ENCODE data around the gene RHOF.

RHOF gene

GRCh38 chr12:121733849-121734248 lies 59.6 kb downstream of the RHOF start:
- TF ChIP-seq, protein P1, sequence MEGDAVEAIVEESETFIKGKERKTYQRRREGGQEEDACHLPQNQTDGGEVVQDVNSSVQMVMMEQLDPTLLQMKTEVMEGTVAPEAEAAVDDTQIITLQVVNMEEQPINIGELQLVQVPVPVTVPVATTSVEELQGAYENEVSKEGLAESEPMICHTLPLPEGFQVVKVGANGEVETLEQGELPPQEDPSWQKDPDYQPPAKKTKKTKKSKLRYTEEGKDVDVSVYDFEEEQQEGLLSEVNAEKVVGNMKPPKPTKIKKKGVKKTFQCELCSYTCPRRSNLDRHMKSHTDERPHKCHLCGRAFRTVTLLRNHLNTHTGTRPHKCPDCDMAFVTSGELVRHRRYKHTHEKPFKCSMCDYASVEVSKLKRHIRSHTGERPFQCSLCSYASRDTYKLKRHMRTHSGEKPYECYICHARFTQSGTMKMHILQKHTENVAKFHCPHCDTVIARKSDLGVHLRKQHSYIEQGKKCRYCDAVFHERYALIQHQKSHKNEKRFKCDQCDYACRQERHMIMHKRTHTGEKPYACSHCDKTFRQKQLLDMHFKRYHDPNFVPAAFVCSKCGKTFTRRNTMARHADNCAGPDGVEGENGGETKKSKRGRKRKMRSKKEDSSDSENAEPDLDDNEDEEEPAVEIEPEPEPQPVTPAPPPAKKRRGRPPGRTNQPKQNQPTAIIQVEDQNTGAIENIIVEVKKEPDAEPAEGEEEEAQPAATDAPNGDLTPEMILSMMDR (IDR thresholded peaks at IDR 0.05; ENCODE audit: insufficient read depth, low read length, poor library complexity, severe bottlenecking): no peak
- no peak for DNase-seq (ENCODE audit: extremely low read depth, insufficient read length)
- Histone ChIP-seq H3K27me3 (replicated peaks; ENCODE audit: control insufficient read depth, insufficient read depth, low read length) (no peaks in the 10 kb centered on the region), H3K36me3 (ENCODE audit: control insufficient read depth, insufficient read depth, low read length) (no peaks in the 10 kb centered on the region), H3K4me3 (replicated peaks; ENCODE audit: low read depth, low read length) (no peak overlapping the region)

DNA sequence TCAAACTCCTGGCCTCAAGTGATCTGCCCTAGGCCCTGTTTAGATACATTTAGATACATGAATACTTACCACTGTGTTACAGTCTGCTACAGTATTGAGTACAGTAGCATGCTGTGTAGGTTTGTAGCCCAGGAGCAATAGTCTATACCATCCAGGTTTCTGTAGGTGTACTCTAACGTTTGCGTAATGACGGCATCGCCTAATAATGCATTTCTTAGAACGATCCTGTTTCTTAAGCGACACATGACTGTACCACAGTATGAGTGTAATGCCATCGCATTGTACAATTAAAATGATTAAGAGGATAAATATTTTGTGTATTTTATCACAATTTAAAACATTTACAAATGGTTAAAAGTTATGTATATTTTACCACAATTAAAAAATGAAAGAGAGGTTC lies 62.0 kb downstream of the RHOF start:
- Histone ChIP-seq H3K4me3 (replicated peaks; ENCODE audit: low read depth, low read length) (no peak overlapping the region), H3K27me3 (replicated peaks; ENCODE audit: control insufficient read depth, insufficient read depth, low read length) (no peaks in the 10 kb centered on the region), H3K36me3 (ENCODE audit: control insufficient read depth, insufficient read depth, low read length) (no peaks in the 10 kb centered on the region)
- no peak for DNase-seq (ENCODE audit: extremely low read depth, insufficient read length)
- TF ChIP-seq, protein P1 (IDR thresholded peaks at IDR 0.05; ENCODE audit: insufficient read depth, low read length, poor library complexity, severe bottlenecking): no peak

DNA sequence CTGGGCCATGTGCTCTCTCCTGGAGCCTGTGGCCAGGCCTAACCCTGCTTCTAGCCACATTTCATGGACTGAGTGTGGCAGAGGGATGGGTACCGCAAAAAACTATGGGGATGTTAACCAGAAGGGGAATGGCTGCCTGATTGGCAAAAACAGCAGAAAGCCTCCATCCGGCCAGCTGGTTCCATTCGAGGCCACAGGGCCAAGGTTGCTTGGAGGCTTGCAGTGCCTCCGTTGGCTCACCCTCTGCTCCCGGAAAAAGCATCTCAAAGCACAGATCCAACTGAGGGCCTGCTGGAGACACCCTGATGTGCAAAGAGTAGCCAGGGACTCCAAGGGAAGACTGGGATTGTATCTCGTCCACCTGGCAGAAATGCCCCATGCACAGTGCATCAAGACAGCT lies 64.5 kb downstream of the RHOF start:
- Histone ChIP-seq H3K4me3 (replicated peaks; ENCODE audit: low read depth, low read length) (no peak overlapping the region), H3K36me3 (ENCODE audit: control insufficient read depth, insufficient read depth, low read length) (no peaks in the 10 kb centered on the region; the same call in 1 of the 2 replicates), H3K27me3 (replicated peaks; ENCODE audit: control insufficient read depth, insufficient read depth, low read length) (no peaks in the 10 kb centered on the region)
- TF ChIP-seq, protein P1 (IDR thresholded peaks at IDR 0.05; ENCODE audit: insufficient read depth, low read length, poor library complexity, severe bottlenecking): no peak
- DNase-seq (ENCODE audit: extremely low read depth, insufficient read length): no peak
